Retinal pigment epithelial cell (primary cell): ENCODE results near the gene AGTR2.
"Not testable (repeated sequence)": the region's sequence is repeated elsewhere in the genome, so short reads cannot be mapped to it uniquely, and the experiment has no call there.

Experiments used
- DNase-seq: peaks from one replicate; pipeline ENCODE4 v3.0.0-alpha.2; 2010; ENCODE audit warnings: low read depth
- H3K4me3 ChIP-seq: 2 replicates; pipeline ENCODE4 v1.5.1; 2011; ENCODE audit warnings: mild to moderate bottlenecking, low read length, control low read depth, moderate library complexity
- CTCF ChIP-seq: conservative IDR thresholded peaks from 2 replicates; pipeline ENCODE4 v1.5.1; 2011; ENCODE audit warnings: low read depth, low read length, control low read depth, inconsistent platforms

AGTR2 gene

GRCh38 chrX:116170511-116170910 is at the start of gene AGTR2:
Gene AGTR2, plus strand, starts transcription at chrX:116170744. Its CDS starts 1,537 bp downstream, at chrX:116172281.
- no peak within 1 kb of the TSS for H3K4me3 ChIP-seq
- no peak for DNase-seq
- TF ChIP-seq CTCF, result no peak

- H3K4me3 ChIP-seq, result no peak overlapping the region
- DNase-seq, result no peak
- TF ChIP-seq CTCF, result no peak
Observed at GRCh38 chrX:116135277-116135676, 35.3 kb upstream of the AGTR2 start.

- not testable (repeated sequence) for H3K4me3 ChIP-seq, DNase-seq
Observed at GRCh38 chrX:116141270-116141669, 29.3 kb upstream of the AGTR2 start.

- no peak overlapping the region for H3K4me3 ChIP-seq
- DNase-seq, result no peak
- no peak for TF ChIP-seq CTCF
Observed at GRCh38 chrX:116142976-116143375, 27.6 kb upstream of the AGTR2 start.

GRCh38 chrX:116172976-116173375 is 2.4 kb downstream of the AGTR2 start:
- TF ChIP-seq CTCF, result no peak
- no peak for DNase-seq
- H3K4me3 ChIP-seq, result no peak overlapping the region

GRCh38 chrX:116181300-116181699 is 10.8 kb downstream of the AGTR2 start:
- H3K4me3 ChIP-seq, result no peak overlapping the region
- no peak for DNase-seq
- TF ChIP-seq CTCF, result no peak

- no peak overlapping the region for H3K4me3 ChIP-seq
- no peak for TF ChIP-seq CTCF
- DNase-seq, result no peak
Observed at GRCh38 chrX:116185163-116185562, 14.6 kb downstream of the AGTR2 start.

- TF ChIP-seq CTCF, result no peak
Observed at GRCh38 chrX:116194649-116195048, 24.1 kb downstream of the AGTR2 start.

More at GRCh38 chrX:116194649-116195048, 24.1 kb downstream of the AGTR2 start:
- no peak for DNase-seq
- H3K4me3 ChIP-seq, result no peak overlapping the region
